ENCODE results near the gene KANSL1L.

GRCh38 chr2:210113614-210114235 lies 57.5 kb downstream of the KANSL1L start:
- TF ChIP-seq CTCF (IDR thresholded peaks at IDR 0.05) (no peak), POLR2AphosphoS5 (IDR thresholded peaks at IDR 0.05) (no peak), POLR2A (IDR thresholded peaks at IDR 0.05) (no peak)
